ENCODE data around the gene REG4. TPM values are rescaled to one million over a fixed set of nuclear protein-coding genes. Genes with fewer than 3 reads are reported as not detected.

Gene REG4
- total and polyA plus RNA-seq, 2 donors (not counting 3 experiments of a cell fraction or from before 2014, with no cell fraction given), result not detected

GRCh38 chr1:119799003-119799402, 12.3 kb downstream of the REG4 start:
- Histone ChIP-seq H3K36me3 (ENCODE audit: control insufficient read depth in 2 of 2, extremely low read depth in 1 of 2, insufficient read depth in 2 of 2, low read length in 2 of 2) (no peaks in the 10 kb centered on the region), H3K79me2 (ENCODE audit: control insufficient read depth, insufficient read depth, low read length) (no peaks in the 10 kb centered on the region), H3K27me3 (ENCODE audit: control insufficient read depth in 2 of 2, insufficient read depth in 2 of 2, low read length in 2 of 2) (peaks cover 8 to 10% of the 10 kb centered on the region in 2 experiments), H3K9me1 (replicated peaks; ENCODE audit: control insufficient read depth, extremely low read depth, insufficient read depth, low read length) (no peaks in the 10 kb centered on the region), H3K9ac (replicated peaks; ENCODE audit: extremely low read depth, insufficient read depth, low read length) (no peak overlapping the region), H2AFZ (ENCODE audit: low read depth, low read length) (no peak overlapping the region), H3K9me3 (replicated peaks; ENCODE audit: control insufficient read depth, insufficient read depth, low read length) (no peaks in the 10 kb centered on the region), H3K27ac (ENCODE audit: insufficient read depth, low read depth, low read length) (no peak overlapping the region), H4K20me1 (replicated peaks; ENCODE audit: control insufficient read depth, extremely low read depth, insufficient read depth, low read length) (no peaks in the 10 kb centered on the region), H3K4me2 (ENCODE audit: insufficient read depth, low read length) (no peak overlapping the region), H3K4me3 (replicated peaks in 1 of 3; ENCODE audit: insufficient read depth in 1 of 3, low read depth in 1 of 3, low read length in 3 of 3) (no peak overlapping the region), H3K4me1 (ENCODE audit: control insufficient read depth, extremely low read depth, insufficient read depth, low read length) (no peaks in the 10 kb centered on the region)
- FAIRE-seq (no peak), DNase-seq (ENCODE audit: low read depth, low spot score) (no peak)
- no peak for TF ChIP-seq MYC (IDR thresholded peaks at IDR 0.05; ENCODE audit: low read depth, low read length)
- TF ChIP-seq, protein P1, sequence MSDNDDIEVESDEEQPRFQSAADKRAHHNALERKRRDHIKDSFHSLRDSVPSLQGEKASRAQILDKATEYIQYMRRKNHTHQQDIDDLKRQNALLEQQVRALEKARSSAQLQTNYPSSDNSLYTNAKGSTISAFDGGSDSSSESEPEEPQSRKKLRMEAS (IDR thresholded peaks at IDR 0.05; ENCODE audit: insufficient read depth, insufficient read length), result no peak
- TF ChIP-seq JUN (IDR thresholded peaks at IDR 0.05; ENCODE audit: borderline replicate concordance, insufficient read depth, insufficient read length, low read depth), result no peak
- no peak for TF ChIP-seq EZH2 (IDR thresholded peaks at IDR 0.05; ENCODE audit: borderline replicate concordance, low read depth, low read length, severe bottlenecking)
- no peak for TF ChIP-seq GATA2 (IDR thresholded peaks at IDR 0.05; ENCODE audit: insufficient read depth, insufficient read length, low read depth, low read length)
- no peak for TF ChIP-seq CTCF (IDR thresholded peaks at IDR 0.05; ENCODE audit: extremely low read depth in 1 of 2, insufficient read depth in 1 of 2, low read depth in 1 of 2, low read length in 2 of 2)
- no peak for TF ChIP-seq POLR2A (IDR thresholded peaks at IDR 0.05; ENCODE audit: low read depth, low read length)
- no peak for TF ChIP-seq FOS (IDR thresholded peaks at IDR 0.05; ENCODE audit: borderline replicate concordance, insufficient read depth, low read length)
- dilution Hi-C loops (cut with MboI; ENCODE audit: extremely low pct_ligation_motif_present, low sequenced_read_pairs) (no loop called here), intact Hi-C loops (cut with micrococcal nuclease) (no loop called here)
- ChIA-PET POLR2A (no interaction called here), CTCF (interaction anchor here (1.9 kb wide), 1 partner anchor 10 kb away, joined by 8 read pairs; no protein-coding TSS in a partner anchor)
- BruUV-seq (replicated peaks), result no TSS peak
